Left cardiac atrium (tissue), 4 donors: ENCODE measurements around the gene TCP1. TPM values are rescaled to one million over a fixed set of nuclear protein-coding genes. Genes with fewer than 3 reads are reported as not detected.
A peak's percentile ranks its signal among the peaks of the same experiment; 100 is the strongest.
"Not testable (repeated sequence)": the region's sequence is repeated elsewhere in the genome, so short reads cannot be mapped to it uniquely, and the experiment has no call there.

Experiments
- ATAC-seq, 2 donors: fragments of 200-7000 bp; cut with Tn5 transposase; one replicate each; pipeline ENCODE4 v1.9.1; 2020; ENCODE audit warnings: mild to moderate bottlenecking in 2 of 2, moderate library complexity in 2 of 2
- DNase-seq: peaks from one replicate; pipeline ENCODE4 v3.0.0-alpha.2; 2020
- intact Hi-C, 2 donors: fragments of 100-400 bp; cut with DNase I; formaldehyde crosslinking; loops; one replicate each; pipeline versions ENCODE4 v1.14.1 to v1.15.1; 2022 to 2023
- total RNA-seq, 2 donors: library from RNA; stranded (reverse); fragmentation: NEBNext Ultra II Directional; extraction: Animal tissue kit (Norgen Biotek cat#: 25700); gene quantifications; one replicate each; pipeline ENCODE4 v1.2.1, GENCODE V29; 2021
- donor health status: DM: no; HTN: yes; CAD: no.
- donor health status: DM: no; HTN: yes; CAD: no; lungs with severe emphysema.
- donor health status: DM: yes; HTN: yes; CAD: no.
- donor health status: Dilated cardiomyopathy.

The TCP1 gene
- total RNA-seq, 2 donors from 2014 or later, result 145 to 165 TPM

GRCh38 chr6:159819932-159820640 is 30.7 kb upstream of the TCP1 start:
- ATAC-seq (peak in 1 of 2 donors; percentile 21), DNase-seq (no peak)
- intact Hi-C loops, result no loop called here

DNA sequence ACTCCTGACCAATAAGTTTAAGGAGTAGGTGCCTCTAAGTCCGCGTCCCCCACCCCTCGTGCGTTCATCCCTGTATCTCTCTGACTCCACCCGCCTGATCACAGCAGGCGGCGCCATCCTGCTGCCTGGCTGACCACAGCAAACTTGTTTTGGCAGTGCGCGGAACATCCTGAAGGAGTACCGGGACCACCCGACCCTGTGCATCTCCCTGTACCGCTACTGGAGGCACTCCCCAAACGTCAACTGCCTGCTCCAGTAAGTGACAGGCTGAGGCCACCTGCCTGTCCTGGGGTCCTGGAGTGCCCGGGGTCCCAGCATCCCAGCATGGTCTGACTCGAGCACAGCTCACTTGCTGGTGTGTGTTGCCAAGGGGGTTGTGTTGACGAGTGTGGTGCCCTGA is 29.7 kb upstream of the TCP1 start:
- DNase-seq (no peak), ATAC-seq (no peak)
- intact Hi-C loops, result no loop called here

GRCh38 chr6:159817951-159818739 is 28.7 kb upstream of the TCP1 start:
- intact Hi-C loops, result no loop called here
- ATAC-seq, result no peak
- DNase-seq, result no peak

- ATAC-seq, intact Hi-C loops, DNase-seq: not testable (repeated sequence)
These were observed 27.4 kb upstream of the TCP1 start for GRCh38 chr6:159816775-159817174.

- ATAC-seq, result no peak
- DNase-seq, result no peak
- intact Hi-C loops, result no loop called here
These were observed 26.0 kb upstream of the TCP1 start for GRCh38 chr6:159815410-159815809.

DNA sequence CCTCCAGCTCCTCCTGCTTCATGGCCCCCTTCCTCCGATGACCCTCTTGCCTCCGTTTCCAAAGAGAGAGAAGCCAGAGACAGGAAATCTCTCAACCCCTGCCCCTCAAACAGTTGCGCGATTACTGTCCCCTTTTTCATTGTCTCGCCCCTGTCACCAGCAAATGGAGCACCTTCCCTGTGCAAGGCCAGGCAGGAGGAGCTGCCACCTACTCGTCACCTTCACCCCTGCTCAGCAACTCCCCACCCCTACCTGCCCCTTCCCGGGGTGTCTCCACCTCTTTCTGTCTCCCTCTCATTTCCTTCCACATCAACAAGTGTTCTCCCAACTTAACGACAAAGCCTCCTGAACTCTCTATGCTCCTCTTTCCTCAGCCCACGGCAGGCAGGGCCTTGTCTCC is 24.4 kb upstream of the TCP1 start:
- DNase-seq (no peak), ATAC-seq (no peak)
- intact Hi-C loops, result no loop called here

DNA sequence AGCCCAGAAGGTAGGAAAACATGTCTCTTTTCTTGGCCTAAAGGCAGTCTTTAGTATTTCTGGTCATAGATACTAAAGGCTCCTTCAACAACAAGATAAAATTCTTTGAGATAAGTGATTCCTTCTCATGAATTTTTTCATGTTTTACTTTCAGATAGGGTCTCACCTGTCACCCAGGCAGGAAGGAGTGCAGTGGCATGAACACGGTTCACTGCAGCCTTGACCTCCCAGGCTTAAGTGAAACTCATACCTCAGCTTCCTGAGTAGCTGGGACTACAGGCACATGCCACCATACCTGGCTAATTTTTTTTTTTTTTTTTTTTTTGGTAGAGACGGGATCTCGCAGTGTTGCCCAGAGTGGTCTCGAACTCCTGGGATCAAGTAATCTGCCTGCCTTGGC is 19.7 kb upstream of the TCP1 start:
- ATAC-seq (no peak), DNase-seq (no peak)
- intact Hi-C loops, result no loop called here

- no peak for ATAC-seq
- DNase-seq, result no peak
- intact Hi-C loops, result no loop called here
These were observed 19.2 kb upstream of the TCP1 start for GRCh38 chr6:159808647-159809046.

DNA sequence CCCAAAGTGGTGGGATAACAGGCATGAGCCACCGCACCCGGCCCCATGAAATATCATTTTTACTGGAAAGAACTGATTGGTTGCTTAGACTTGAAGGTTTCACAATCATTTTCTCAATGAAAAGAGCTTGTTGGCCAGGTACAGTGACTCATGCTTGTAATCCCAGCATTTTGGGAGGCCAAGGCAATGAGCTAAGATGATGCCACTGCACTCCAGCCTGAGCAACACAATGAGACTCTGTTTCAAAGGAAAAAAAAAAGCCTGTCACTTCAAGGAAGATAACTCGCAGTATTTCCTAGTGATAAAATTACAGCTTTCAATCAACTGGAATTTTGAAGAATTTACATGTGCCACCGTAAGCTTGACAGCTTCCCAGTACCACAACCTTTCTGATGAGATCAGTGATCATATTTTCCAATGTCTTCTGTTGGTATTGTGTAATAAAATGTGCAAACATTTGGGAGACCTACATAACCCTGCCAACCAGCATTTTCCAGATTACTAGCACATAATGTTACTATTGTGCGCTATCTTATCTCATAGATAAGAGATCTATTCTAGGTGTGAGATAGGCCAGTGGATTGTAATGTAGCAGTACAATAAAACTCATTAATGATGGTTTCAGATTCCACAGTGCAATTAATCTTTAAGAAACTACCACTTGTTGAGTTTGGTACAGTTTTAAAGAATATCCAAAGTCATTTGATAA is 17.9 kb upstream of the TCP1 start:
- DNase-seq, result no peak
- intact Hi-C loops, result no loop called here
- peak in 1 of 2 donors; percentile 38 for ATAC-seq

DNA sequence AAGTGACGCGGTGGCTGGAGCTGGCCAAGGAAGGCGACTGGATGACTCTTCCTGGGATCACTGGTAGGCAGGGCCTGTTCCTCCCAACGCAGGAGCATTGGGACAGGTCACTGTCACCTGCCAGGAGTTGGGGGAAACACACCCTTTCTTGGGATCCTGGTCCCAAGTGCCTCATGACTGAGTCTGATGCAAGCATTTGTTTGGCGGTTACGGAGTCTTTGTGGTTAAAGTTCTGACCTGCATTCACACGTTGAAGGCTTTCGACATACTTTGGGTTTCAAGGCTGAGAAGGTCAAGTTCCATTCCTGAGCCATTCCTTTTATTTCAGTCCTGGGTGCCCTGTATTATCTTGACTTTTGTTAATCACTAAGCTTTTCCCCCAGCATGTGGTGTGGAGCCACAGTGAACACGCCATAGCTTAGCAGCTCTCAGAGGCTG is 16.6 kb upstream of the TCP1 start:
- ATAC-seq (no peak), DNase-seq (no peak)
- intact Hi-C loops, result no loop called here

GRCh38 chr6:159805440-159806020 is 16.1 kb upstream of the TCP1 start:
- intact Hi-C loops, result no loop called here
- ATAC-seq (no peak), DNase-seq (no peak)

DNA sequence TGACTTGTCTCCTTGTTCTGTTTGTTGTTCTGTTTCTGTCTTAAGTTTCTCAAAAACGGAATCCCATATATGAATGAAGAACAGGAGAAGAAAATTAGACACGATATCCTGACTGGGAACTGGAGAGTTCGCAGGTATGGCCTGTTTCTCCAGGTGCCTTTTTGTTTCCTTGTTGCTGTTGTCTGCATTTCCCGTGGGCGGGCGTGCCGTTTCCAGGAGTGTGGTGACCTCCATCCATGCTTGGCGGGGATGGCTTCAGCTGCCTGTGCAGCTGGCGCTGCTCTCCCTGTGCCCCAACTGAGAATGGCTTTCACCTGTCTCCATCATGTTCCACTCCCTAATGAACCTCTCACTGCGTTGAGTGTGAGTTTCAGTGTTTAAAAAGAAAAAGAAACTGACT is 15.1 kb upstream of the TCP1 start:
- no peak for ATAC-seq
- intact Hi-C loops, result no loop called here
- no peak for DNase-seq

- ATAC-seq, result no peak
These were observed 12.5 kb upstream of the TCP1 start for GRCh38 chr6:159801935-159802334.

DNA sequence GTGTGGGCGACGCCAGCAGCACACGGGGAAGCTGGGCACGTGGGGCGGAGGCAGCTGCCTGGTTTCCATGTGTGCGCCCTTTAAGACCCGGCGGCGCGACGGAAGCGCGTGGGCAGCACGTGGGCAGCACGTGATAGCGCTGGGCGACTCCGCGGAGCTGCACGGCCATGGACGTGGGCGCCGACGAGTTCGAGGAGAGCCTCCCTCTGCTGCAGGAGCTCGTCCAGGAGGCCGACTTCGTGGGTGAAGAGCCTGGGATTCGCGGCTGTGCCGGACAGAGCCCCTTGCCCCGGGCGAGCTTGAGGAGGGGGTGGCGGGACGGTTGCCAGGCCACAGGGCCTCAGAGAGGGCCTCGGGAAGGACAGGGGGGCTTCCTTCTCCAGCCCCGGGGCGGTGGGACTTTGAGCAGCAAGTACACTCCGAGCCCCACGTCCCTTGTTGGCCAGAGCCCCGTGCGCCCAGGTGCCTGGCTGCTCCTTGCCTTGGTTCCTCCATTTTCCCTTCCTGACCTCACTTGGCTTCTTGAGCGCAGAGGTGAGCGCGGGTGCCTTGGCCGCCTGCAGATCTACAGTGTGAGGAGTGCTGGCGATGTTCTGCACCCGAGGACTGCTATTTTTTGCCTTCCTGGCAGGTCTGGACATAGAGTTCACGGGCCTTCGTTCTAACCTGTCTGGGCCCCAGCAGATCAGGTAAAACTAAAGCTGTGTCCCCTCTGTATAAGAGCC is 10.9 kb upstream of the TCP1 start, which contains the start of gene PNLDC1:
Gene PNLDC1, plus strand, starts transcription at position 136 of the 725 bp plus-strand sequence. Its CDS starts 32 bp downstream, at position 168.
- DNase-seq (no peak), ATAC-seq (no peak)
- intact Hi-C loops, result no loop called here

More at GRCh38 chr6:159801935-159802334, 12.5 kb upstream of the TCP1 start:
- intact Hi-C loops, result no loop called here
- no peak for DNase-seq

- ATAC-seq, result no peak
- no peak for DNase-seq
- intact Hi-C loops, result no loop called here
These were observed 8.2 kb upstream of the TCP1 start for GRCh38 chr6:159797554-159797953.

GRCh38 chr6:159794976-159795375 is 5.6 kb upstream of the TCP1 start:
- intact Hi-C loops, ATAC-seq: not testable (repeated sequence)

GRCh38 chr6:159790956-159791598 is 1.7 kb upstream of the TCP1 start:
- peak; percentile 22 for DNase-seq
- intact Hi-C loops, result no loop called here
- ATAC-seq, result no peak

More at GRCh38 chr6:159794976-159795375, 5.6 kb upstream of the TCP1 start:
- DNase-seq, result not testable (repeated sequence)
